GM19372 (cell line): ENCODE data around the gene CST9.
"Not testable (repeated sequence)": the region's sequence is repeated elsewhere in the genome, so short reads cannot be mapped to it uniquely, and the experiment has no call there.

Source experiments
- ATAC-seq: cut with Tn5 transposase; IDR thresholded peaks from one replicate; pipeline ENCODE4 v1.9.1; 2021; ENCODE audit warnings: mild to moderate bottlenecking, low read depth, moderate library complexity; ENCODE audit not compliant: unreplicated experiment

CST9 gene

DNA sequence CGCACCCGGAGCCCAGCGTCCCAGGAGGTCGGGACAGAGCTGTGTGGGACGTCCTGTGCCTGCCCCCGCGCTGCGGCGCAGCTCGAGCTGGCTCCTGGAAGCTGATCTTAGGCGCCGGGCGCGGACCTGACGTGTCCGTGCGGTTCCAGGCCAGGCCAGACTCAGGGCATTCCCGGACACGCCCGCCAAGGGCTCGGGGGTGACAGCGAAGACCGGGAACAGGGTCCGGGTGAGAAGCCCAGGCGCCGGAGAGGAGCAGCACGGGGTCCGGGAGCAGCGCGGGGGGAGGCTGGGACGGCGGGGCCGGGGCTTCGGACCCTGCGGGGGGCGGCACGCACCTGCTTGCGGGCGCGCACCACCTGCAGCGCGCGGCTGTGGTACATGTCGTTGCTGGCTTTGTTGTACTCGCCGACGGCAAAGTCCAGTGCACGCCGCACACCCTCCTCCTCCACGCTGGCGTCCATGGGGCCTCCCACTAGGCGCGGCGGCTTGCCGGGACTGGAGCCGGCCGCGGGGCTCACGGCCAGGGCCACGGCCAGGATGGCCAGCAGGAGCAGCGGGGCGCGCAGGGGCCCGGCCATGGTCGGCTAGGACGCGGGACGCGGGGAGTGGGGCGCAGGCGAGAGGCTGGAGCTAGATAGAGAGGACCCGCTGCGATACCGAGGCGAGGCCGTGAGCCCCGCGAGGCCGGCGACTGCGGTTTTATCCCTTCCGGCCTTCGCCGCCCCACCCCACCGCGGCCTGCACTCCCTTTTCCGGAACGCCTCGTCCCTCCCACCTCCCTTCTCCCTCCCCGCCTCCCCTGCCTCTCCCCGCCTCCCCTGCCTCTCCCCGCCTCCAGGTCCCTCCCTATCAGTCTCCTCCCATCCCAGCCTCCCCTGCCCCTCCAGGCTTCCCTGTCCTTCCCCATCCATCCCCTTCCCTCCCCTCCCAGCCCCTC is 31.8 kb upstream of the CST9 start, which contains the start of gene CST3:
Gene CST3, minus strand, starts transcription at position 674 of the 940 bp plus-strand sequence. Its CDS starts 93 bp downstream, at position 581.
- ATAC-seq, result peak; percentile 67

DNA sequence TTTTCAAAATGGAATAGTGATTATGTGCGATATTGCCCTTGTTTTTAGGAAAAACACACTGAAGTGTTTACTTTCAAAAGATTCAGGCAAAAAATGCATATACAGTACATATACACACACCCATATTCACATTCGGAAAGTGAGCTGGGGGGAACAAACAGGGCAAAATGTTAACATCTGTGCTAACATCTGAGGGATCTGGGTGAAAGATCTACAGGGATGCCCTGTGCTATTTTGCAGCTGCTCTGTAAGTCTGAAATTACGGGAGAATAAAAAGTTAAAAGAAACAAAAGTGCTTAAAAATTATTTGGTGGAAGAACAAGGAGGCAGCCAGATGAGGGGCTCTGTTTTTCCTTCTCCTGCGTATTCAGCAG is 31.2 kb upstream of the CST9 start:
- no peak for ATAC-seq

DNA sequence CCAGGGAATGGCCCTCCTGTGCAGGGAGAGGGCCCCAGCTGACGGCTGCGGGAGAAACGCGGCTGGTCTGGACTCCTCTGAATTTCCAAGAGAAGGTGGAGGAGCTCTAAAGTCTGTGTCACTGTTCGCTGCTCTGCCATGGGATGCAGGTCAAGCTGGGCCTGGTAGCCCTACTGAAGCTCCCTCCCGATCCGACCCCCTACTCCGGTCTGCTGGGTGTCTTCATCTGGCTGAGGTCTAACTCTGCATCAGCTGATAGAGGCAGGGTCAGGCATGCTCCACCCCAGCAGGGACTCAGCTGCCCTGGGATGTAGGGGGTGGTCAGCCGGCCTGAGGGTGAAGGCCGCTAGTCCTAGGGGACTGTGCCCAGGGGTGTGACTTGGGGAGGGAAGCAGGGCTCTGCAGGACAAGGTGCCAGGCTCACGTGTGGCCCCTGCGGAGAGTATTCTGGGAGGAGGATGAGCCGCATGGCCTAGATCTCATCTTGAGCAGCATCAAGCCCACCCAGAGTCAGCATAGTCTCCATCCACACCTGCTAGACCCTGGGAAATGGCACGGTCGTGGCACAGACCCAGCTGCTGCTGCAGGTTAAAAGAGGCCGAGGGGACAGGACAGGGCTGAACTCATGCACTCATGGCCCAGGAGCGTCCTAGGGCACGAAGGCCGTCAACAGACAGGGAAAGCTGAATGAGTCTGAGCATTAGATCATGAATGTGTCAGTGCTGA is 30.6 kb upstream of the CST9 start:
- no peak for ATAC-seq

DNA sequence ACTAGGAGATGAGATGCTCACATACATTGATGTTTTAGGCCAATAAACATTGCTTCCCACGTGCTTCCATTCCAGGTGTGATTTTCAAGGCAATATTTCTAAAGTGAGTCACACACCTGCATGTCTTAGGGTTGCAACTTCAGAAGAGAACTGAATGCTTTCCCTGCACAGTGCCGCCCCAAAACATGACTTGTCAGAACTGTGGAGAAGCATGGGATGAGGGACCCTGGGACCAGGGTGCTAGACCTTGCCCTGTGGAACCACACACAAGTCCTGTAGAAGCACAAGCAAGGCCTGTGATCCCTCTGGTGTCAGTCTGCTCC is 30.0 kb upstream of the CST9 start:
- not testable (repeated sequence) for ATAC-seq

DNA sequence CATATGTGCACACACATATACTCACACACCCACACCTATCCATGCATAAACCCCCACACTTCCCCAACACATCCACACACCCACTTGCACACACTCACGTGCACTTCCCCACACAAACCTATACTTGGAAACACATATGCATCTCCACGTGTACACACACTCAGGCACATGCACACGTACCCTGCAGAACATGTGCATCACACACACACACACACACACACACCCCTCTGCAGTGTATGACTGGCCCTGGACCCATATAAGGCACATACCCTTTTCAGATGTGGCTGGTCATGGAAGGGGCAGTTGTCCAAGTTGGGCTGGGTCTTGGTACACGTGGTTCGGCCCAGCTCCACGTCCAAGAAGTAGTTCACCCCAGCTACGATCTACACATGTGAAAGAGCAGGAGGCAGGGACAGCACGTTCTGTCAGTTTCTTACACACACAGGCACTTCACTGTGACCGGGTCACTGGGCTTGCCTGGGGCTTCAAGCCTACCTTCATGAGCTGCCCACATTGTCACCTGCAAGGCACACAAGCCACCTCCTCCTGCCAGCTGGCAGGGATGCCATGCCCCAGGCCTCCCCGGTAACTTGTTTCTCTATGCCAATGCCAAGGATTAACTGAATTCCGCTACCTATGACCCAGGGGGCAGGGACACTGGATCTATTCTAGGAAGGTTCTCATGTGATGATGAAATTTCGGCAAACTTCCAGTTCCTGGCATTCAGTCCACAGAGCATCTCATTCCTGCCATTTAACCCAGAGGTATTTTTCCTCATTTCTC is 29.5 kb upstream of the CST9 start:
- no peak for ATAC-seq

DNA sequence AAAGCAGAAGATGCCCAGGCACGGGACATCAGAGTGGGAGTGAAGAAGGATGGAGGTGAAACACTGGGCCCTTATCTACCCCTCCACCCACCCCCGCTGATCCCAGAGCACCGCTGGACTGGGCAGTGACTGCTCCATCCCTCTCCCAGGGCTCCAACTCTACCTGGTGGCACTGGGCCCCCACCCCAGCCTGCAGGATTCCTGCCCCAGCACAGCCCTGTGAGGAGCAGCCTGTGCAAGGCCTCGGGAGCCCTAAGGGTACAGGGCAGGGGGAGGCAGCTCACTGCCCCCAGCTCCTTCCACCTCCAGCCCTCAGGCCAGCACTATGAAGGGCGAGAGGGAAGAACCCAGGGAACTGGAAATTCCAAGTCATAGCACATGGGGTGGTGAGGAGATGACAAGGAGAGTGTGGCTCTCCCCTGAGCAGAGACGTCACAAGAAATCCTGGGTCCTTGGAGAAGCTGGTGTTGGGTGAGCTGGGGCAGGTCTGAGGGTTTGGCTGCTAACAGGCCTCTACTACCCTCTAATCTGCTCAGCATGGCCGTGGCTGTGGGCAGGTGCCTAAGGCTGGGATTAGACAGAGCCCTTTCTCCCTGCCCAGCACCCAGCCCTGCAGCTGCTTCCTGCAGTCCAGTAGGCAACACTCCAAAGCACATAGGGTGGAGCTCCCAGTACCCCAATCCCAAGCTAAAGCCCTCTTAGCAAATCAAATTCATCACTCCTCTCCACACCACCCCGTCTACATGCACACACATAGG is 28.5 kb upstream of the CST9 start:
- ATAC-seq, result no peak

DNA sequence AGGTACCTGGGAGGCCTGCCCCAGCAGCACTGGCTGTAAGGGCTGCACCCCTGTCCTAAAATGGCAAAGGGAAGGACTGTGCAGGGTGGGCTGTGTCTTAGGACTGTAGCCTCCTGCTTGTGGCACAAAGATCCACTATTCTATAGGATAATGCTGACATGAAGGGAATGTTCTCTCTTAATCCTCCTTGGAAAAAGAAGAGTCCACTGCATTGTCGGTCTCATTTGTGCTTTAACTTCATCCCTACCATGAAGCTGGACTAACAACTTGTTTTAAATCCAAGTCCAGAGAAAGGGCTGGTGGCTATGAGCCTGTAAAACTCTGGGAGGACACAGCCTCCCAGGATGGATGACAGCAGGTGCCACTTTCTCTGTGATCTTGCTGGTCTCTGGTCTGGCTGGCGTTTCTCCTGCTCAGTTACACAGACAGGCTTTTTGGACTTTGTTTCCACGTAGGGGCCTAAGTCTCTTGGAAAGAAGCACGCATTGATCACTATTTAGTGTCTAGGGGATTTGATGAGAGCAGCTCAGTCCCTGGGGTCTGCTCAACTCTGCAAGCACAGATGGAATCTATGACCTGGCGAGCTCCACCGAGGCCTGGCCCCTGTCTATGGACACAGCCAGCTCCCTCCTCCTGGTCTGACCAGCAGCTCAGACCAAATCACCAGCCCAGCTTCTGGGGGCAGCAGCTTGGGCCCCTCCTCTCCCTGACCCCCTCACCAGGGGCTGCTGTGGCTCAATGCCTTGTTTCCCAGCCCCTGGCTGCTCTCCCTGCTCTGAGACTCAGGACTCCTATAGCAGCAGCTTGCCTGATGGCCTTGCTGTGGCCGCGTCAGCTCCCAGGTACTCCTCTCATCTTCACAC is 27.2 kb upstream of the CST9 start:
- no peak for ATAC-seq

DNA sequence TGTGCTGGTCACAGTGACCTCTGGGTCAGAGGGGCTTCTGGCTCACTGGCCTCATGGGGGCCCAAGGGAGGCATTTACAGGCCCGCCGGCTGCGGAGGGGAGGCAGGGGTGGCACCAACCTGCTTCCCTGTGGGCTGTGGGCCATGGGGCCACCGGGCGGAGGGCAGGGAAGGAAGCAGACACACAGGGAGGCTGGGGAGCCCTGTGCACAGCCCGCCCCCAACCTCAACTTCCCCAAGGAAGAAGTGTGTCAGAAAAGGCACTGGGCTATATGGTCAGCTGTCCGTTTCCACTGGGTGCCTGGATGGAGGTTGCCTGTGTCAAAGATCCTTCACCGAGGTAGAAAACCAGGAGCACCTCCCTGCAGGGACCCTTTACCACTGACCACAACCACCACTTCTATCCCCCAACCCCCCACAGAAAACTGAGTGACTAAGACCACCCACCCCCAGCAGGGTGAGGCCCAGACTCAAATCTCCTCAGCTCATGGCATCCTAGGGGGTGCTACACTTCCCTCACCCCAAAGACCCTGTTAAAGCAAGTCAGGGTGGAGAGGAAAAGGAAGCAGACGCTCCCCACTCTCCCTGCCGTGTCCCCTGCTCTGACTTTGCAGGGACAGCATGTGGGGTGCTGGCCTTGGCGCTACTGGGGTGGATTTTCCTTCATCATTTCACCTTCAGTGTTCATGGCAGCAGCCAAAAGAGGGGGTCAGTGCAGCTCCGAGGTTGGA is 26.4 kb upstream of the CST9 start:
- no peak for ATAC-seq

DNA sequence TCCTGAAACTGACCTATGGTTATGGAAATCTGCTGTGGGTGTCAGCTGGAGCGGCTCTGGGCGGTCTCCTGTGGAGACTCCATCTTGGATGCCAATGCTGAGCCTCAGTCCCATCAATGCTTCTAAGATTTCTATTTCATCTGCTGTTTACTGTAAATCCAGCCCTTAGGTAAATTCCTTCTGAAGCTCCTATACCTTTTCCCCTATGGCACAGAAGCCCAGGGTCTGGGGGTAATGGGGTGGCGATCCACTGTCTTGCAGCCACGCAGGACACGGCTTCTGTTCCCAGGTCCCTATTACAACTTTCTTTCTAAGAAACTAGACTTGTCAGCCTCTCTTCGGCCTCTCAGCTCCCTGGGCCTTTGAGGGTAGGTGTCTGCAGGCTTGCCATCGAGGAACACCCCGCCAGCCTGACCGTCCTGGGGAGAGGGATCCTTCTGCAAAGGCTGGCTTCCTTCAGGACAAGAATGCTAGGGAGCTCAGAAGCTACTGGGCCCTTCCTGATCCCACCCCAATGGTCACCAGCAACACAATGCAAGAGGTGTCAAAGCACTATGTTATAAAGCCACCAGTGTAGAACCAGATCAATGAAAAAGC is 25.6 kb upstream of the CST9 start:
- no peak for ATAC-seq

DNA sequence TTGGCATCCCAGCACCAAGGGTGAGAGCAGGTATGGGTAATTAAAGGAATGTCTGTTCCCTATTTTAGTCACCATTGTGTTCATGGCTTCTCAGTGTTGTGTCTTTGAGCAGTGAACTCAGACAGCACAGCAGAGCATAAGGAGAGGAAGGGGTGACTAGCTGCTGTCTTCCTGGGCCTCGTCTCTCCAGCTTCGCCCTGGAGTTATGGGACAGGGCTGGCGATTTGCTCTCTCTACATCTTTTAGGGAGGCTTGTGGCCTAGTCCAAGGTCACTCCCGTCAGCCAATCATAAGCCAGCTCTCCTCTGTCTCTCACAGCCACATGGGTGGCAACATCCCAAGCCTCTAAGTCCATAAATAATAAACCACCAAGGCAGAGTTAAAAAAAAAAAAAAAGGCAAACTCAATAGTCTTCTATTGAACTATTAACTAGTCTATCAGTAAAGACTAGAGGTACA is 24.7 kb upstream of the CST9 start:
- no peak for ATAC-seq

DNA sequence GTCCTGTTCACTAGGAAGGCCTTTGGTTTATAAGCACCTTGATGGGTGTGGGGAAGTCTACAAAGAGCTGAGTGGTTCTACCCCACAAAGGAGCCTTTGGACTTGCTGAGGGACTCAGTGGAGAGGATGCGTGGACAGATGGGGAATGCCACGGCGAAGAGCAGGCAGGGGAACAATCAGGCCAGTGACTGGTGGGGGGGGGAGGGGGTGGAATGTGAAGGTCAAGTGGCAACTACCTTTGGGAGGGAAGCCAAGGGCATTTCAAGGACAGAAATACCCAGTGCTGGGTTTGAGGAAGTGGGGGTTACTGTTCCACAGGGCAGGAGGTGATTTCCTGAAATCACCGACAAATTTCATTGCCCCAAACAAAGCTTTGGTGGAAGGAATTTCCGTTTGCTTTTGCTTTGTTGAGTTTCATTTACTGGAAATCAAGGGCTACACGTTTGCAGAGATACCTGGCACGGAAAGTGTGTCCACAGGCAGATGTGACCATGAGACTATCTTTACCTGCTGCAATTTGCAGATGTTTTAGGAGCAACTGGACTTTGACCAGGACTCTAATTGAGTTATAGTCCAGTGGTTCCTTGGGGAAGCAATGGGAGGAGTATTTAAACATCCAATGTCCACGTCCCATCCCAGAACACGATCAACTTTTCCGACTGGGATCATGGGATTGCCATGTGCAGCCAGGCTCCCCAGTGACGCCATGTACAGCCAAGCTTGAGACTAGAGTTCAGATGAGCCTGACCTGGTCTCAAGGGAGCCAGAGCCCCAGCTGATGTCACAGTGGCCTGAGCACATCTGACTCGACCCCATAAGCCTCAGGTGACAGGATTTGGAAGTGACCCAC is 24.1 kb upstream of the CST9 start:
- ATAC-seq, result no peak

DNA sequence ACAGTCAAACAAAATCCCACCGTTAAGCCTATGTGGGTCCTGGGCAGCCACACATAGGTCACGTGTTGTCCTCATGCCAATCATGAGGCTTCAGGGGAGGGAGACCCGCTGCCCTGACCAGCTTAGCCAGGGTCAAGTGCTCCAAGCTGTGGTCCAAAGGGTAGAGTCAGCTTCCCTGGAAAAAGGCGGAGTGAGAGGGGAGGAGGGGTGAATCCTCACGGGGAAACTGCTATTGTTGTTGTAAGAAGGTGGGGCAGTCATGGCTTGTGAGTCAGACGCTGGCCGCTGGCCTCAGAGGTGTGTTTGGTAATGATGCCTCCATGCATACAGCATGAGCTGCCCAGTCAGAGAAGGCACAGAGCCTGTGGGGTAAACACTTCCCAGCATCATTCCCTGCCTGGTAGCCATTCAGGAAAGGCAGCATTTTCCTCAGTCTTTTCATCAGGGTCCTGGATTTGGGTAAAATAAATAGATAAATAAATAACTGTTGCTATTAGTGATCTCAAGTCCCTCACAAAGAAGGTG is 23.4 kb upstream of the CST9 start:
- ATAC-seq, result no peak

DNA sequence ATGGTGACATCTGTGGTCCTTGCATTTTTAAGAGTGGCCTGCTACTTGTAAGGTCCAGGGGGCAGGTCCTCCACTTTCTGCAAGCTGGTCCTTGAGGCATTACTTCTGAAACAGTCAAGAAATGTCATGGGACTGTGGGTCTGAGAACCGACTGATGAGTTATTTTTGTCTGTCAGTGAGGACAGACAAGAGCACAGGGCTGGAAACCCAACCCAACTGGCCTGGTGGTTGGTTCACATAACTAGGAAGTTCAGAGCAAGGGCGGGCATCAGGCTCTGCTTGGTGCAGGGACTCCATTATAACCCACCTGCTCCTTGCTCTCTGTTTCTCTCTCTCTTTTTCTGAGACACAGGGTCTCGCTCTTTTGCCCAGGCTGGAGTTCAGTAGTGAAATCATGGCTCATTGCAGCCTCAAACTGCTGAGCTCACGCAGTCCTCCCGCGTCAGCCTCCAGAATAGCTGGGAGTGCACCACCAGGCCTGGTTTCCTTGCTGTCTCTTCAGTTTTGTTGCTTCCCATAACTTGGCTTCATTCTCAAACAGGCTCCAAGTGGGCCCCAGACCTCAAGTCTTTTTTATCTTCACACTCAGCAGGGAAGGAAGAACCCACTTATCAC is 22.8 kb upstream of the CST9 start:
- no peak for ATAC-seq

DNA sequence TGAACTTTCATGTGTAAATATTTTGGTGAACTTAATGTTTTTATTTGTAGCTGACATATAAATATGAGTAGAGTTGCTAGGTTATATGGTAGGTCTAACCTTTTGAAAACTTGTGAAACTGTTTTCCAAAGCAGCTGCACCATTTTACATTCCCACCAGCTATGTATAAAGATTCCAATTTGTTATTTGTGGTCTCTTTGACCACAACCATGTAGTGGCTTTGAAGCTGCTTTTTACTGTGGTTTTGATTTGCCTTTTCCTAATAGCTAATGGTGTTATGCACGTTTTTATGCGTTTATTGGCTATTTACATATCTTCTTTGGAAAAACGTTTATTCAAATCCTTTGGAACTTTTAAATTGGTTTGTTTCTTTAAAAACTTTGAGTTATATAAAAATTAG is 21.8 kb upstream of the CST9 start:
- ATAC-seq, result no peak

DNA sequence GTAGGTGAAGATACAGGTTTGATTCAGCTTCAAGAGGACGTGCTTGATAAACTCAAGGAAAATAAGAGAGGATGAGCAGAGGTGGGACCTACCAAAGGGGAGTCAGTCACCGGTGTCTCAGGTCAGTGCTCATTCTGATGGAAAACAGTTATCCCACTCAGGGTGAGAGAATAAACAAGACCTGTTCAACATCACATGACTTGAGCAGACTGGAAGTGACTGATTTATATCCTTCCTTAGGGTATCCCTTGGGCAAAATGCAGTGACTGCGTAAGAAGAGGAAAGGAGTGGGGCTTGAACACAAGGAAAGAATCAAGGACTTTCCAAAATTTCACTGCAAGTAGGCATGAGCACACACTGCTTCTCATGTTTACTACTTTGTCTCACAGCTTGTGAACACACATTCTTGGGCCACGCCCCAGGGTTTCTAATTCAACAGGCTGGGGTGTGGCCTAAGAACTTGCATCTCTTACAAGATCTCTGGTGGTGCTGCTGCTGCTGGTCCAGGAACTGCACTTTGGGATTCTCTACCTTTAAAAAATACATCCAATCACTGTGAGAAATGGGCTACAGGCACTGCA is 20.4 kb upstream of the CST9 start:
- ATAC-seq, result no peak

DNA sequence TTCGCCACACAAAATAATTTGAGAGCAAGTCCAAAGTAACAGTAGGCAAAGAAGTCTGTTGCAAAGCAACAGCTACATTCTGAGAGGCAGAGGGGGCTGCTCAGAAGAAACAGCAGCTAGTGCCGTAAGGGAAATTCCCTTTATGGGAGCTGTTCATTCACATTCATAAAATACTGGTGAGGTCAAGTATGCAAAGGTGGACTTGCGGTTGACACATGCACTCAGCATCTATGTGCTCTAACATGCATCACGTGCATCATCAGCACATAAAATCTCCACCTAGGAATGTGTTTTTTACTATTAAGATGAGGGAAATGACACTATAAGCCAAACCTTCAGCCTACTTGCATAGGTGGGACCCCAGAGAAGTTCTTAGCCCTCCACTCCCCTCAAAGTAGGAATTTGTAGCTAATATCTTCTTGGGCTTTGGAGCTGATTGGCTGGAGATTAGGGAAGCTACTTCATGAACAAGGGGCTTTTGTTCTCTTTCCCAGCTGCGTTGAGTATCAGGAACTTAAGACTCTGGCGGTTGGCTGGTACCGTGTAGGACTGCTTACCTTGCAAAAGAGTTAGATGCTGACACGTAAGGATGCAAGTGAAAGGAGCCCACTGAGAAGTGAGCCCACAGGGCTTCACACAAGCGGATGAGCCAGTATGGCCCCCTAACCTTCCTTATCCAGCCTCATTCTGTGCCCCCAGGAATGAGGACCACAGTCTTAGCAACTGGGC is 19.7 kb upstream of the CST9 start:
- ATAC-seq, result no peak
